Measurements from ENCODE around the gene DEPP1.
"Not testable (repeated sequence)": the region's sequence is repeated elsewhere in the genome, so short reads cannot be mapped to it uniquely, and the experiment has no call there.

The DEPP1 gene

GRCh38 chr10:44978570-44979280 is at the start of gene DEPP1:
Gene DEPP1, minus strand, starts transcription at chr10:44978809. Its CDS starts 779 bp downstream, at chr10:44978030.
- DNase-seq, result peak; percentile 97

- no peak for DNase-seq
Observed at GRCh38 chr10:45023426-45023825, 44.8 kb upstream of the DEPP1 start.

GRCh38 chr10:45015590-45015989 is 37.0 kb upstream of the DEPP1 start:
- DNase-seq, result no peak

GRCh38 chr10:45014557-45014956 is 35.9 kb upstream of the DEPP1 start:
- DNase-seq, result not testable (repeated sequence)

GRCh38 chr10:45008524-45009161 is 30.0 kb upstream of the DEPP1 start:
- peak; percentile 97 for DNase-seq

GRCh38 chr10:45006276-45007030 is 27.8 kb upstream of the DEPP1 start:
- no peak for DNase-seq

GRCh38 chr10:45005284-45005683 is 26.7 kb upstream of the DEPP1 start:
- DNase-seq, result no peak

- no peak for DNase-seq
Observed at GRCh38 chr10:45004661-45005060, 26.1 kb upstream of the DEPP1 start.

GRCh38 chr10:45003432-45004000 is 24.9 kb upstream of the DEPP1 start:
- DNase-seq, result no peak

- DNase-seq, result peak; percentile 80
Observed at GRCh38 chr10:45001381-45002148, 23.0 kb upstream of the DEPP1 start.

GRCh38 chr10:45000752-45001380 is 22.3 kb upstream of the DEPP1 start, which contains the start of gene ZNF22:
Gene ZNF22, plus strand, starts transcription at chr10:45000923. Its CDS starts 2,446 bp downstream, at chr10:45003369.
- peak; percentile 84 for DNase-seq

- DNase-seq, result peak; percentile 51
Observed at GRCh38 chr10:45000138-45000751, 21.6 kb upstream of the DEPP1 start.

GRCh38 chr10:44998146-44998631 is 19.6 kb upstream of the DEPP1 start:
- no peak for DNase-seq

GRCh38 chr10:44997105-44997748 is 18.6 kb upstream of the DEPP1 start:
- no peak for DNase-seq

- DNase-seq, result no peak
Observed at GRCh38 chr10:44995914-44996669, 17.5 kb upstream of the DEPP1 start.

GRCh38 chr10:44995581-44995913 is 16.9 kb upstream of the DEPP1 start:
- DNase-seq, result no peak

- DNase-seq, result no peak
Observed at GRCh38 chr10:44994752-44995530, 16.3 kb upstream of the DEPP1 start.

- DNase-seq, result no peak
Observed at GRCh38 chr10:44993922-44994751, 15.5 kb upstream of the DEPP1 start.
